Measurements from ENCODE around the gene LCOR. TPM values are rescaled to one million over a fixed set of nuclear protein-coding genes. Genes with fewer than 3 reads are reported as not detected.

Gene LCOR
- total and polyA plus RNA-seq, 9 of the 15 experiments (the other 6 are each of a cell fraction or from before 2014, with no cell fraction given), result 3.6 to 25.2 (median 14.4) TPM

GRCh38 chr10:96858038-96858705 is 26.1 kb downstream of the LCOR start (continued):
- TF ChIP-seq RBM14 (IDR thresholded peaks at IDR 0.05; ENCODE audit: borderline replicate concordance, insufficient read depth, low read depth, low read length) (no peak), ZBTB5 (IDR thresholded peaks at IDR 0.05) (no peak), DEAF1 (CRISPR knock-in tag; IDR thresholded peaks at IDR 0.05) (no peak), ZNF79 (CRISPR knock-in tag; IDR thresholded peaks at IDR 0.05; ENCODE audit: low read depth) (no peak)

- in situ Hi-C loops (cut with MboI), result no loop called here
- FAIRE-seq, result no peak
- no TSS peak for BruUV-seq (replicated peaks)
- TF ChIP-seq TEAD4 (IDR thresholded peaks at IDR 0.05; ENCODE audit: low read length), result peak; percentile 75
- TF ChIP-seq TEAD4 (CRISPR knock-in tag; IDR thresholded peaks at IDR 0.05; ENCODE audit: borderline replicate concordance), result no peak
- TF ChIP-seq EP300 (IDR thresholded peaks at IDR 0.05; ENCODE audit: low read length), result no peak
- no peak for TF ChIP-seq TSC22D4 (tag; IDR thresholded peaks at IDR 0.05)
- no peak for TF ChIP-seq THRA (IDR thresholded peaks at IDR 0.05)
- TF ChIP-seq CSDE1 (IDR thresholded peaks at IDR 0.05), result no peak
- no peak for TF ChIP-seq DIDO1 (tag; IDR thresholded peaks at IDR 0.05; ENCODE audit: low read depth)
- no peak for TF ChIP-seq ZBTB33 (CRISPR knock-in tag; IDR thresholded peaks at IDR 0.05)
Measured at GRCh38 chr10:96858706-96859050, 26.6 kb downstream of the LCOR start.

More at GRCh38 chr10:96858706-96859050, 26.6 kb downstream of the LCOR start:
- no peak overlapping the region for H3K4me2 ChIP-seq (ENCODE audit: insufficient read depth, low read length)
- H3K9me3 ChIP-seq (replicated peaks; ENCODE audit: control insufficient read depth, insufficient read depth, low read depth, low read length), result no peaks in the 10 kb centered on the region
- peaks cover 0 to 15% of the 10 kb centered on the region in 2 experiments; a peak in 3 of 5 replicates for H3K4me1 ChIP-seq (replicated peaks in 1 of 2; ENCODE audit: control insufficient read depth in 2 of 2, insufficient read depth in 2 of 2, low read length in 2 of 2)
- ChIA-PET POLR2A (no interaction called here), CTCF (ENCODE audit: low intra/inter-chr PET ratio) (no interaction called here)
- peak; percentile 12 to 43 (median 22) for DNase-seq (ENCODE audit: extremely low read depth in 1 of 4, low spot score in 3 of 4)
- intact Hi-C loops (cut with micrococcal nuclease), result no loop called here
- H4K20me1 ChIP-seq (replicated peaks; ENCODE audit: control insufficient read depth, insufficient read depth, low read length), result peaks cover 4% of the 10 kb centered on the region; the same call in 1 of the 2 replicates
- no peak overlapping the region for H3K4me3 ChIP-seq
- 23% methylated on average over 2 of the region's 2 CpGs for WGBS (ENCODE audit: insufficient coverage, low coverage, missing lambda C conversion rate)
- peak; percentile 45; the same call in 2 of the 3 replicates for ATAC-seq
- no peak overlapping the region for H3K9ac ChIP-seq (ENCODE audit: insufficient read depth in 1 of 2, low read depth in 2 of 2, low read length in 2 of 2)
- no peaks in the 10 kb centered on the region for H3K27me3 ChIP-seq (ENCODE audit: control insufficient read depth in 2 of 2, insufficient read depth in 2 of 2, low read length in 2 of 2)
- peaks cover 86% of the 10 kb centered on the region for H3K79me2 ChIP-seq (ENCODE audit: control insufficient read depth, insufficient read depth, low read length)
- H3K9me1 ChIP-seq (ENCODE audit: control insufficient read depth, insufficient read depth, low read length), result no peaks in the 10 kb centered on the region
- no peak overlapping the region for H3K27ac ChIP-seq (ENCODE audit: extremely low read depth, low read depth, low read length)
- H3K36me3 ChIP-seq (ENCODE audit: control insufficient read depth, insufficient read depth, low read length), result peaks cover 7% of the 10 kb centered on the region; the same call in 2 of the 3 replicates
- H2AFZ ChIP-seq (ENCODE audit: low read depth, low read length), result no peak overlapping the region
